Erythroblast (primary cell): Measurements from ENCODE around the gene USP12.

Experiments used
- GATA1 ChIP-seq: IDR thresholded peaks from 2 replicates; pipeline ENCODE4 v1.6.1; 2011; ENCODE audit warnings: low read depth, mild to moderate bottlenecking, control low read depth, low read length, moderate library complexity
- POLR2A ChIP-seq: IDR thresholded peaks from 2 replicates; pipeline ENCODE4 v1.6.1; 2011; ENCODE audit warnings: mild to moderate bottlenecking, low read length

DNA sequence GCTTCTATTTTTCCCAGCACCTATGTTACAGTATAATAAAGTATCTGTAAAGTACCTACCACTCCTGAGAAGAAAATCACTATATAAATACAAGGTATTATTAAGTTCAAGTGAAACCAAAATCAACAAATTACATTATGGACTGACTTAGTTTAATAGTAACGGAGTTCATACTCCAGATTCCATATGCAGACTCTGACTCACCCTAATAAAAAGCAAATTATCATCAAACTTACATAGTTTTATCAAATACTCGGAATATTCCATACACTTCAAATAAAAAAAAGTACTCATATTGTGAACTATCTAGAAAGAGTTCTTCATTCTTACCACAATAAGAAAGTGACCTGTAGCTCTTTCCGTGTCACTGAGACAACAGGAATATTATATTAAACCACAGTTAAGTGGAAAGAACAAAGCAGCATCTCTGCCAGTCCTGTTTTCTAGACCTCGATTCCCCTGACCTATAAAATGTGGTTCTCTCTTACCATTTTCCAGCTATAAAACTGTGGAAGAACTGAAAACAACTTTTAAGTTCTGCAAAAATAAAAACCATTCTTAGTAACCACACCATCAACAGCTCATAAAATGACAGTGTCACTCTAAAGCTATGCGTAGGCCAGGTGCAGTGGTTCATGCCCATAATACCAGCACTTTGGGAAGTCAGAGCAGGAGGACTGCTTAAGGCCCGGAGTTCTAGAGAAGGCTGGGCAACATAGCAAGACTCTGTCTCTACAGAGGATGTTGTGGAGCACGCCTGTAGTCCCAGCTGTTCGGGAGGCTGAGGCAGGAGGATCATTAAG is 42.6 kb downstream of the USP12 start:
- no peak for TF ChIP-seq POLR2A
- no peak for TF ChIP-seq GATA1
